ENCODE measurements around the gene JMJD8. TPM values are rescaled to one million over a fixed set of nuclear protein-coding genes. Genes with fewer than 3 reads are reported as not detected.

The JMJD8 gene
- polyA plus RNA-seq, 1 donor (not counting 4 experiments of a cell fraction or from before 2014, with no cell fraction given) = 20.1 TPM

DNA sequence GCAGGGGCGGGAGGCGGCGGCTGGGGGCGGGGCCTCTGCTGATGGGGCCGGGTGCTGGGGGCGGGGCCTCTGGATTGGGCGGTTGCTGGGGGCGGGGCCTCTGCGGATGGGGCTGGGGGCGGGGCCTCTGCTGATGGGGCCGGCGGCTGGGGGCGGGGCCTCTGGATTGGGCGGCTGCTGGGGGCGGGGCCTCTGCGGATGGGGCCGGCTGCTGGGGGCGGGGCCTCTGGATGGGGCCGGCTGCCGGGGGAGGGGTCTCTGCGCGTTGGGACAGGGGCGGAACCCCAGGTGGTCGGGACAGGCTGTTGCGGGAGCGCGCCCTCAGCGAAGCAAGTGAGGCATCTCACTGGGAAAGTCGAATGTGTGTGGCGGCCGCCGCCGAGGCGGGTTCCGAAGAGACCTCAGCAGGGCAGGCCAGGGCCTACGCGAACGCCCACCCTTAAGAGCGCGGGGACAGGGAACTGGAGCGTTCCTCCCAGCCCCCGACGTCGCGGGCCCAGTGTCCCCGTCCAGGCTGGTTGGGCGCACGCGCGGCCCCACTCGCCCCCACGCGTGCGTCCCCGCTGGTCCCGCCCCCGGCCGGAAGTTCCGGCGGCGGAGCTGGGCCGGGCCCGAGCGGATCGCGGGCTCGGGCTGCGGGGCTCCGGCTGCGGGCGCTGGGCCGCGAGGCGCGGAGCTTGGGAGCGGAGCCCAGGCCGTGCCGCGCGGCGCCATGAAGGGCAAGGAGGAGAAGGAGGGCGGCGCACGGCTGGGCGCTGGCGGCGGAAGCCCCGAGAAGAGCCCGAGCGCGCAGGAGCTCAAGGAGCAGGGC, 4.1 kb downstream of the JMJD8 start, which contains the start of gene STUB1:
STUB1 (plus strand) TSS at position 597 of the 811 bp plus-strand sequence; CDS start at position 713, 116 bp downstream.
- Histone ChIP-seq H3K4me2 (ENCODE audit: control insufficient read depth, extremely low read depth, insufficient read depth, low read depth, low read length) (peak within 1 kb of the TSS; percentile 86), H3K4me3 (ENCODE audit: control insufficient read depth in 2 of 3, extremely low read depth in 1 of 3, insufficient read depth in 2 of 3, low read depth in 1 of 3, low read length in 3 of 3) (peak within 1 kb of the TSS; percentile 56 to 89 (median 88)), H3K4me1 (ENCODE audit: control insufficient read depth, extremely low read depth, insufficient read depth, low read length) (peaks cover 49% of the 10 kb centered on the region), H3K27ac (ENCODE audit: control insufficient read depth, insufficient read depth, low read length) (peak within 1 kb of the TSS; percentile 64), H3K36me3 (ENCODE audit: control insufficient read depth in 2 of 2, extremely low read depth in 1 of 2, insufficient read depth in 2 of 2, low read length in 2 of 2) (peaks cover 10 to 21% of the 10 kb centered on the region in 2 experiments), H3K79me2 (ENCODE audit: control insufficient read depth, insufficient read depth, low read length) (peaks cover 31% of the 10 kb centered on the region), H3K9me1 (ENCODE audit: control insufficient read depth, extremely low read depth, insufficient read depth, low read length) (no peaks in the 10 kb centered on the region), H2AFZ (ENCODE audit: control insufficient read depth, low read length) (peak within 1 kb of the TSS; percentile 87), H4K20me1 (ENCODE audit: control insufficient read depth, extremely low read depth, insufficient read depth, low read length) (peaks cover 16% of the 10 kb centered on the region), H3K27me3 (ENCODE audit: control insufficient read depth, extremely low read depth, insufficient read depth, low read length) (no peaks in the 10 kb centered on the region), H3K9me3 (ENCODE audit: control insufficient read depth, low read depth, low read length) (no peaks in the 10 kb centered on the region), H3K9ac (ENCODE audit: control insufficient read depth, extremely low read depth, insufficient read depth, low read length) (peak within 1 kb of the TSS; percentile 82)
- dilution Hi-C loops (cut with MboI; ENCODE audit: extremely low pct_ligation_motif_present, low sequenced_read_pairs) = no loop called here
- no peak for FAIRE-seq
- TF ChIP-seq, protein P1, sequence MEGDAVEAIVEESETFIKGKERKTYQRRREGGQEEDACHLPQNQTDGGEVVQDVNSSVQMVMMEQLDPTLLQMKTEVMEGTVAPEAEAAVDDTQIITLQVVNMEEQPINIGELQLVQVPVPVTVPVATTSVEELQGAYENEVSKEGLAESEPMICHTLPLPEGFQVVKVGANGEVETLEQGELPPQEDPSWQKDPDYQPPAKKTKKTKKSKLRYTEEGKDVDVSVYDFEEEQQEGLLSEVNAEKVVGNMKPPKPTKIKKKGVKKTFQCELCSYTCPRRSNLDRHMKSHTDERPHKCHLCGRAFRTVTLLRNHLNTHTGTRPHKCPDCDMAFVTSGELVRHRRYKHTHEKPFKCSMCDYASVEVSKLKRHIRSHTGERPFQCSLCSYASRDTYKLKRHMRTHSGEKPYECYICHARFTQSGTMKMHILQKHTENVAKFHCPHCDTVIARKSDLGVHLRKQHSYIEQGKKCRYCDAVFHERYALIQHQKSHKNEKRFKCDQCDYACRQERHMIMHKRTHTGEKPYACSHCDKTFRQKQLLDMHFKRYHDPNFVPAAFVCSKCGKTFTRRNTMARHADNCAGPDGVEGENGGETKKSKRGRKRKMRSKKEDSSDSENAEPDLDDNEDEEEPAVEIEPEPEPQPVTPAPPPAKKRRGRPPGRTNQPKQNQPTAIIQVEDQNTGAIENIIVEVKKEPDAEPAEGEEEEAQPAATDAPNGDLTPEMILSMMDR (optimal IDR thresholded peaks at IDR 0.05 in 1 of 3, IDR thresholded peaks at IDR 0.05 in 1 of 3, conservative IDR thresholded peaks at IDR 0.05 in 1 of 3; ENCODE audit: extremely low read depth in 1 of 3, insufficient read depth in 2 of 3, low read length in 3 of 3) = no peak
- no peak for TF ChIP-seq EZH2 (IDR thresholded peaks at IDR 0.05; ENCODE audit: low read length)
- no peak for DNase-seq (ENCODE audit: low read depth, low spot score)

- DNase-seq (ENCODE audit: low read depth, low spot score) = no peak
- FAIRE-seq = no peak
- peak overlapping the region; percentile 64 for H3K4me2 ChIP-seq (ENCODE audit: control insufficient read depth, extremely low read depth, insufficient read depth, low read depth, low read length)
- TF ChIP-seq EZH2 (IDR thresholded peaks at IDR 0.05; ENCODE audit: low read length) = no peak
- TF ChIP-seq, protein P1 (optimal IDR thresholded peaks at IDR 0.05 in 1 of 3, IDR thresholded peaks at IDR 0.05 in 1 of 3, conservative IDR thresholded peaks at IDR 0.05 in 1 of 3; ENCODE audit: extremely low read depth in 1 of 3, insufficient read depth in 2 of 3, low read length in 3 of 3) = no peak
- peak overlapping the region; percentile 30 to 59 (median 35) for H3K4me3 ChIP-seq (ENCODE audit: control insufficient read depth in 2 of 3, extremely low read depth in 1 of 3, insufficient read depth in 2 of 3, low read depth in 1 of 3, low read length in 3 of 3)
- peaks cover 16% of the 10 kb centered on the region for H4K20me1 ChIP-seq (ENCODE audit: control insufficient read depth, extremely low read depth, insufficient read depth, low read length)
- dilution Hi-C loops (cut with MboI; ENCODE audit: extremely low pct_ligation_motif_present, low sequenced_read_pairs) = no loop called here
- peaks cover 30% of the 10 kb centered on the region for H3K79me2 ChIP-seq (ENCODE audit: control insufficient read depth, insufficient read depth, low read length)
- H3K9me3 ChIP-seq (ENCODE audit: control insufficient read depth, low read depth, low read length) = no peaks in the 10 kb centered on the region
- peaks cover 48% of the 10 kb centered on the region for H3K4me1 ChIP-seq (ENCODE audit: control insufficient read depth, extremely low read depth, insufficient read depth, low read length)
- no peaks in the 10 kb centered on the region for H3K9me1 ChIP-seq (ENCODE audit: control insufficient read depth, extremely low read depth, insufficient read depth, low read length)
- H3K27me3 ChIP-seq (ENCODE audit: control insufficient read depth, extremely low read depth, insufficient read depth, low read length) = no peaks in the 10 kb centered on the region
- peak overlapping the region; percentile 46 for H2AFZ ChIP-seq (ENCODE audit: control insufficient read depth, low read length)
- H3K27ac ChIP-seq (ENCODE audit: control insufficient read depth, insufficient read depth, low read length) = no peak overlapping the region
- H3K36me3 ChIP-seq (ENCODE audit: control insufficient read depth in 2 of 2, extremely low read depth in 1 of 2, insufficient read depth in 2 of 2, low read length in 2 of 2) = peaks cover 14 to 21% of the 10 kb centered on the region in 2 experiments
- peak overlapping the region; percentile 44 for H3K9ac ChIP-seq (ENCODE audit: control insufficient read depth, extremely low read depth, insufficient read depth, low read length)
These were observed 5.0 kb downstream of the JMJD8 start for GRCh38 chr16:678858-679813.

Measured in keratinocyte (primary cell).